GM23338 (cell line): ENCODE measurements around the gene LGR5. TPM values are rescaled to one million over a fixed set of nuclear protein-coding genes. Genes with fewer than 3 reads are reported as not detected.

ENCODE experiments used
- ATAC-seq: fragments of 200-7000 bp; cut with Tn5 transposase; 3 replicates; pipeline ENCODE4 v1.9.1; 2020
- DNase-seq: peaks from one replicate; pipeline ENCODE4 v3.0.0-alpha.2; 2015; ENCODE audit warnings: low spot score
- H2AFZ ChIP-seq: fragments of 200-600 bp; sonication (generic); 2 replicates; pipeline ENCODE4 v1.8.0; 2016; ENCODE audit warnings: antibody characterized with exemption, mild to moderate bottlenecking, moderate library complexity
- H3F3A ChIP-seq: fragments of 200-600 bp; sonication (generic); replicated peaks from 2 replicates; pipeline ENCODE4 v1.8.0; 2017; ENCODE audit warnings: antibody characterized with exemption, mixed run types, low read depth
- H3K27ac ChIP-seq: fragments of 200-600 bp; sonication (generic); 2 replicates; pipeline ENCODE4 v1.6.1; 2016; ENCODE audit warnings: low read depth
- H3K27me3 ChIP-seq: fragments of 200-600 bp; sonication (generic); 2 replicates; pipeline ENCODE4 v1.8.0; 2016; ENCODE audit warnings: mild to moderate bottlenecking, mixed run types, moderate library complexity; ENCODE audit not compliant: insufficient read depth
- H3K36me3 ChIP-seq: fragments of 200-600 bp; sonication (generic); 2 replicates; pipeline ENCODE4 v1.8.0; 2016; ENCODE audit warnings: mild to moderate bottlenecking; ENCODE audit not compliant: insufficient read depth
- H3K4me1 ChIP-seq: fragments of 200-600 bp; sonication (generic); 2 replicates; pipeline ENCODE4 v1.8.0; 2016; ENCODE audit warnings: mild to moderate bottlenecking, moderate library complexity; ENCODE audit not compliant: insufficient read depth
- H3K4me2 ChIP-seq: fragments of 200-600 bp; sonication (generic); 2 replicates; pipeline ENCODE4 v1.7.1; 2017; ENCODE audit warnings: mixed run types
- H3K4me3 ChIP-seq: fragments of 200-600 bp; sonication (generic); 2 replicates; pipeline ENCODE4 v1.6.1; 2016; ENCODE audit warnings: mixed run types
- H3K79me2 ChIP-seq: fragments of 200-600 bp; sonication (generic); replicated peaks from 2 replicates; pipeline ENCODE4 v1.8.0; 2017; ENCODE audit warnings: mild to moderate bottlenecking; ENCODE audit not compliant: insufficient read depth
- H3K9me2 ChIP-seq: fragments of 200-600 bp; sonication (generic); 2 replicates; pipeline ENCODE4 v1.8.0; 2017; ENCODE audit not compliant: insufficient read depth
- H4K20me1 ChIP-seq: fragments of 200-600 bp; sonication (generic); replicated peaks from 2 replicates; pipeline ENCODE4 v1.8.0; 2017; ENCODE audit warnings: mild to moderate bottlenecking; ENCODE audit not compliant: insufficient read depth
- H3K27ac Mint-ChIP-seq: 2 replicates; pipeline ENCODE4 v1.8.0; 2020; ENCODE audit warnings: inconsistent platforms, mild to moderate bottlenecking, moderate library complexity, mixed read lengths
- H3K27me3 Mint-ChIP-seq: 3 replicates; pipeline ENCODE4 v1.8.0; 2022; ENCODE audit warnings: low read depth, mild to moderate bottlenecking, moderate library complexity, mixed read lengths, inconsistent platforms; ENCODE audit not compliant: insufficient read depth, poor library complexity
- H3K36me3 Mint-ChIP-seq: 3 replicates; pipeline ENCODE4 v1.8.0; 2021; ENCODE audit warnings: low read depth, mild to moderate bottlenecking, inconsistent platforms, moderate library complexity, mixed read lengths
- H3K4me1 Mint-ChIP-seq: 3 replicates; pipeline ENCODE4 v1.8.0; 2020; ENCODE audit warnings: mild to moderate bottlenecking, inconsistent platforms, mixed read lengths
- H3K4me3 Mint-ChIP-seq: 3 replicates; pipeline ENCODE4 v1.8.0; 2021; ENCODE audit warnings: moderate library complexity, mild to moderate bottlenecking, inconsistent platforms, mixed read lengths
- H3K9me3 Mint-ChIP-seq: 3 replicates; pipeline ENCODE4 v1.8.0; 2020; ENCODE audit warnings: moderate library complexity, mild to moderate bottlenecking, inconsistent platforms, mixed read lengths
- ETS1 ChIP-seq: IDR thresholded peaks from 2 replicates; pipeline ENCODE4 v1.6.1; 2016; ENCODE audit warnings: antibody characterized with exemption
- EZH2phosphoT487 ChIP-seq: fragments of 200-600 bp; sonication (generic); IDR thresholded peaks from one replicate; pipeline ENCODE4 v1.8.1; 2018; ENCODE audit warnings: antibody characterized with exemption; ENCODE audit not compliant: unreplicated experiment
- JUNB ChIP-seq: IDR thresholded peaks from one replicate; pipeline ENCODE4 v1.6.1; 2016; ENCODE audit warnings: antibody characterized with exemption; ENCODE audit not compliant: unreplicated experiment
- NANOG ChIP-seq: IDR thresholded peaks from 2 replicates; pipeline ENCODE4 v1.6.1; 2016; ENCODE audit warnings: antibody characterized with exemption, borderline replicate concordance
- REST ChIP-seq: IDR thresholded peaks from one replicate; pipeline ENCODE4 v1.6.1; 2018; ENCODE audit warnings: antibody characterized with exemption; ENCODE audit not compliant: unreplicated experiment
- STAT1 ChIP-seq: IDR thresholded peaks from one replicate; pipeline ENCODE4 v1.6.1; 2016; ENCODE audit warnings: antibody characterized with exemption; ENCODE audit not compliant: unreplicated experiment
- ZNF462 ChIP-seq: fragments of 250-450 bp; sonication (Bioruptor Pico); IDR thresholded peaks from 2 replicates; pipeline ENCODE4 v1.5.0; 2020; ENCODE audit warnings: mild to moderate bottlenecking, moderate library complexity
- polyA plus RNA-seq: library from polyadenylated mRNA; unstranded; fragments of >200 nt; fragmentation: Nextera tagmentation; extraction: Ambion mirVana; gene quantifications from 2 replicates; pipeline ENCODE4 v1.2.1, GENCODE V29; 2016
- total RNA-seq: library from RNA; depleted of rRNA; stranded (reverse); fragments of >200 nt; shearing (Covaris generic); gene quantifications from 2 replicates; pipeline ENCODE4 v1.2.3, GENCODE V29; 2014

LGR5 gene
- total and polyA plus RNA-seq, 2 experiments from 2014 or later, result 0.17 to 0.26 TPM

- no peak for TF ChIP-seq ZNF462 (CRISPR knock-in tag)
Measured at GRCh38 chr12:71565535-71565934, 125.9 kb downstream of the LGR5 start (continued).

- H3K4me1 Mint-ChIP-seq, result peaks cover 12% of the 10 kb centered on the region
- H2AFZ ChIP-seq, result 0 out of 2 replicates have a peak overlapping the region, but pooled peaks have one; percentile 89
- DNase-seq (no peak), ATAC-seq (no peak)
- H3K9me3 Mint-ChIP-seq, result no peaks in the 10 kb centered on the region
- no peaks in the 10 kb centered on the region for H3K9me2 ChIP-seq
- H3K4me3 ChIP-seq, result no peak overlapping the region
- no peaks in the 10 kb centered on the region for H3F3A ChIP-seq
- H3K36me3 ChIP-seq, result no peaks in the 10 kb centered on the region
- H3K4me1 ChIP-seq, result no peaks in the 10 kb centered on the region
- H3K79me2 ChIP-seq, result no peaks in the 10 kb centered on the region
- no peaks in the 10 kb centered on the region for H3K27me3 ChIP-seq
- H3K27me3 Mint-ChIP-seq, result peaks cover 4% of the 10 kb centered on the region
- H3K27ac Mint-ChIP-seq, result no peak overlapping the region
- no peaks in the 10 kb centered on the region for H3K36me3 Mint-ChIP-seq
- no peak overlapping the region for H3K4me3 Mint-ChIP-seq
- no peaks in the 10 kb centered on the region for H4K20me1 ChIP-seq
- no peak overlapping the region for H3K4me2 ChIP-seq
- H3K27ac ChIP-seq, result no peak overlapping the region
- no peak for TF ChIP-seq STAT1
- no peak for TF ChIP-seq ETS1
- no peak for TF ChIP-seq EZH2phosphoT487
- TF ChIP-seq REST, result no peak
- TF ChIP-seq NANOG, result no peak
- TF ChIP-seq JUNB, result no peak
Measured at GRCh38 chr12:71566655-71567054, 127.1 kb downstream of the LGR5 start.
